ENCODE data around the gene NRP1. TPM values are rescaled to one million over a fixed set of nuclear protein-coding genes. Genes with fewer than 3 reads are reported as not detected.
"Not testable (repeated sequence)": the region's sequence is repeated elsewhere in the genome, so short reads cannot be mapped to it uniquely, and the experiment has no call there.

The NRP1 gene
- total RNA-seq (2021) (31.7 and 32.8 TPM in 2 replicates), Bru-seq, nascent RNA (percentile 69 among the genes with signal in this experiment), BruChase-seq, experiment 1, labeled RNA remaining after a 2-hour chase (percentile 57 among the genes with signal in this experiment), BruChase-seq, experiment 2, labeled RNA remaining after a 6-hour chase (percentile 59 among the genes with signal in this experiment)
- long read RNA-seq, full-length matches to known transcripts: 19 of 38 reads
- long read RNA-seq, partial matches to known transcripts: 10 of 38 reads
- long read RNA-seq, other reads (novel, unspliced or antisense): 9 of 38 reads

DNA sequence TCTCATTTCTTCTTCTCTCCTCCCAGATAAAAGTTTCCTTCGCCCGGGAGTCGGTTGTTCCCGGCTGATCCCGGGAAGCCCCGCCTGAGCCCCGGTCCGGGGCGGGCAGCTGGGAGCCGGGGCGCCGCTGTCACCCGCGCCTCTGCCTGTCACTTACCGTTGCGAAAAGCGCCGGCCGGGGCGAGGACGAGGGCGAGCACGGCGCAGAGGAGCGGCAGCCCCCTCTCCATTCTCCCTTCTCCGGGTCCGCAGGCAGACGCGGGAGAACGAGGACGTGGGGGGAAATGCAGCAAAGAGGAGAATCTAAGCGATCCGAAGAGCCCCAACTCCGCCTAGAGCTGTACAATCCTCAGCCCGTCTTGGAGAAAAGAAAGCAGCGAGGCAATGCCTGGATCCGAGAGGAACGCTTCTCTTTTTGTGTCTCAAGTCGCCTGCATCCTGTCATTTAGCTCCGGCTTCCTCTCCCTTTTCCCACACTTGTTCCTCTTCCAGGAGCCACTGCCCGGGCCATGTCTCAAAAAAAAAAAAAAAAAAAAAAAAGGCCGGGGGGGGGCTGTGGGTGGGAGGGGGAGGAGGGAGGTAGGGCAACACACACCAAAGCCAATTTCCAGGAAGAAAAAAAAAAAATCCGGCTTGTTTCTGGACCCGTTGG, at the start of gene NRP1:
Gene NRP1 (minus strand): TSS at position 515 of the 652 bp plus-strand sequence. CDS start 285 bp downstream, at position 230.
- H3K36me3 ChIP-seq (ENCODE audit: insufficient read depth, low read length, poor library complexity, severe bottlenecking): no peaks in the 10 kb centered on the region
- no peaks in the 10 kb centered on the region for H3K9me3 ChIP-seq (ENCODE audit: low read depth, low read length, poor library complexity, severe bottlenecking)
- POLR2A ChIA-PET (ENCODE audit: low non-redundant PET): interaction anchor here (0.8 kb wide), 1 partner anchor 1304 kb away, joined by 4 read pairs; no protein-coding TSS in a partner anchor
- H3K4me3 ChIP-seq (ENCODE audit: low read depth, low read length, poor library complexity, severe bottlenecking): peak within 1 kb of the TSS; percentile 64
- peaks cover 36% of the 10 kb centered on the region for H3K4me1 ChIP-seq (ENCODE audit: insufficient read depth, low read length, poor library complexity, severe bottlenecking)
- H3K27ac ChIP-seq (ENCODE audit: low read depth, low read length, poor library complexity, severe bottlenecking): peak within 1 kb of the TSS; percentile 47
- H3K27me3 ChIP-seq (replicated peaks; ENCODE audit: insufficient read depth, low read depth, low read length, poor library complexity): no peaks in the 10 kb centered on the region
- CTCF ChIA-PET: interaction anchor here (0.6 to 2.5 kb wide), 5 partner anchors 34 to 904 kb away, joined by 3 to 10 read pairs (median 4); no protein-coding TSS in a partner anchor
- BruUV-seq (replicated peaks): TSS peak; percentile 51
- TF ChIP-seq EZH2 (IDR thresholded peaks at IDR 0.05; ENCODE audit: borderline replicate concordance, low read depth, low read length, poor library complexity, severe bottlenecking): no peak
- TF ChIP-seq, protein P1, sequence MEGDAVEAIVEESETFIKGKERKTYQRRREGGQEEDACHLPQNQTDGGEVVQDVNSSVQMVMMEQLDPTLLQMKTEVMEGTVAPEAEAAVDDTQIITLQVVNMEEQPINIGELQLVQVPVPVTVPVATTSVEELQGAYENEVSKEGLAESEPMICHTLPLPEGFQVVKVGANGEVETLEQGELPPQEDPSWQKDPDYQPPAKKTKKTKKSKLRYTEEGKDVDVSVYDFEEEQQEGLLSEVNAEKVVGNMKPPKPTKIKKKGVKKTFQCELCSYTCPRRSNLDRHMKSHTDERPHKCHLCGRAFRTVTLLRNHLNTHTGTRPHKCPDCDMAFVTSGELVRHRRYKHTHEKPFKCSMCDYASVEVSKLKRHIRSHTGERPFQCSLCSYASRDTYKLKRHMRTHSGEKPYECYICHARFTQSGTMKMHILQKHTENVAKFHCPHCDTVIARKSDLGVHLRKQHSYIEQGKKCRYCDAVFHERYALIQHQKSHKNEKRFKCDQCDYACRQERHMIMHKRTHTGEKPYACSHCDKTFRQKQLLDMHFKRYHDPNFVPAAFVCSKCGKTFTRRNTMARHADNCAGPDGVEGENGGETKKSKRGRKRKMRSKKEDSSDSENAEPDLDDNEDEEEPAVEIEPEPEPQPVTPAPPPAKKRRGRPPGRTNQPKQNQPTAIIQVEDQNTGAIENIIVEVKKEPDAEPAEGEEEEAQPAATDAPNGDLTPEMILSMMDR (conservative IDR thresholded peaks at IDR 0.05; ENCODE audit: low read depth, low read length): no peak
- DNase-seq (ENCODE audit: low spot score): peak; percentile 66
- intact Hi-C loops (cut with micrococcal nuclease; ENCODE audit: unreplicated experiment): loop anchor here (10.0 kb wide), 3 partner anchors 421 to 1061 kb away; no protein-coding TSS in a partner anchor

GRCh38 chr10:33384201-33384600, 49.7 kb upstream of the NRP1 start:
- H3K27me3 ChIP-seq (replicated peaks; ENCODE audit: insufficient read depth, low read depth, low read length, poor library complexity); BruUV-seq (replicated peaks); H3K9me3 ChIP-seq (ENCODE audit: low read depth, low read length, poor library complexity, severe bottlenecking); H3K27ac ChIP-seq (ENCODE audit: low read depth, low read length, poor library complexity, severe bottlenecking); H3K36me3 ChIP-seq (ENCODE audit: insufficient read depth, low read length, poor library complexity, severe bottlenecking); CTCF ChIA-PET; DNase-seq (ENCODE audit: low spot score); POLR2A ChIA-PET (ENCODE audit: low non-redundant PET); intact Hi-C loops (cut with micrococcal nuclease; ENCODE audit: unreplicated experiment); H3K4me3 ChIP-seq (ENCODE audit: low read depth, low read length, poor library complexity, severe bottlenecking): not testable (repeated sequence)
- peaks cover 14% of the 10 kb centered on the region for H3K4me1 ChIP-seq (ENCODE audit: insufficient read depth, low read length, poor library complexity, severe bottlenecking)

- CTCF ChIA-PET: no interaction called here
- no TSS peak for BruUV-seq (replicated peaks)
- POLR2A ChIA-PET (ENCODE audit: low non-redundant PET): no interaction called here
- intact Hi-C loops (cut with micrococcal nuclease; ENCODE audit: unreplicated experiment): no loop called here
- H3K36me3 ChIP-seq (ENCODE audit: insufficient read depth, low read length, poor library complexity, severe bottlenecking): no peaks in the 10 kb centered on the region
- DNase-seq (ENCODE audit: low spot score): no peak
- no peaks in the 10 kb centered on the region for H3K27me3 ChIP-seq (replicated peaks; ENCODE audit: insufficient read depth, low read depth, low read length, poor library complexity)
- no peak overlapping the region for H3K4me3 ChIP-seq (ENCODE audit: low read depth, low read length, poor library complexity, severe bottlenecking)
- H3K9me3 ChIP-seq (ENCODE audit: low read depth, low read length, poor library complexity, severe bottlenecking): no peaks in the 10 kb centered on the region
- peaks cover 14% of the 10 kb centered on the region for H3K4me1 ChIP-seq (ENCODE audit: insufficient read depth, low read length, poor library complexity, severe bottlenecking)
- H3K27ac ChIP-seq (ENCODE audit: low read depth, low read length, poor library complexity, severe bottlenecking): no peak overlapping the region
- no peak for TF ChIP-seq EZH2 (IDR thresholded peaks at IDR 0.05; ENCODE audit: borderline replicate concordance, low read depth, low read length, poor library complexity, severe bottlenecking)
Measured at GRCh38 chr10:33382921-33383713, 48.6 kb upstream of the NRP1 start.

GRCh38 chr10:33382216-33382600, 47.7 kb upstream of the NRP1 start:
- ChIA-PET CTCF (no interaction called here), POLR2A (ENCODE audit: low non-redundant PET) (interaction anchor here (0.6 kb wide), 1 partner anchor 79 kb away, joined by 8 read pairs; no protein-coding TSS in a partner anchor)
- no peak overlapping the region for H3K4me3 ChIP-seq (ENCODE audit: low read depth, low read length, poor library complexity, severe bottlenecking)
- no peaks in the 10 kb centered on the region for H3K27me3 ChIP-seq (replicated peaks; ENCODE audit: insufficient read depth, low read depth, low read length, poor library complexity)
- intact Hi-C loops (cut with micrococcal nuclease; ENCODE audit: unreplicated experiment): no loop called here
- no peaks in the 10 kb centered on the region for H3K36me3 ChIP-seq (ENCODE audit: insufficient read depth, low read length, poor library complexity, severe bottlenecking)
- no peak for TF ChIP-seq EZH2 (IDR thresholded peaks at IDR 0.05; ENCODE audit: borderline replicate concordance, low read depth, low read length, poor library complexity, severe bottlenecking)
- TF ChIP-seq, protein P1 (conservative IDR thresholded peaks at IDR 0.05; ENCODE audit: low read depth, low read length): no peak
- no peaks in the 10 kb centered on the region for H3K9me3 ChIP-seq (ENCODE audit: low read depth, low read length, poor library complexity, severe bottlenecking)
- H3K27ac ChIP-seq (ENCODE audit: low read depth, low read length, poor library complexity, severe bottlenecking): no peak overlapping the region
- H3K4me1 ChIP-seq (ENCODE audit: insufficient read depth, low read length, poor library complexity, severe bottlenecking): peaks cover 14% of the 10 kb centered on the region
- BruUV-seq (replicated peaks): no TSS peak
- no peak for DNase-seq (ENCODE audit: low spot score)
